HFFc6 (cell line): ENCODE results near the gene HINT1. TPM values are rescaled to one million over a fixed set of nuclear protein-coding genes. Genes with fewer than 3 reads are reported as not detected.

Source experiments
- DNase-seq: peaks from one replicate; pipeline ENCODE4 v3.0.0-alpha.2; 2018
- H3K27ac Mint-ChIP-seq: 2 replicates; pipeline ENCODE4 v1.8.0; 2020; ENCODE audit warnings: mild to moderate bottlenecking, mixed read lengths
- H3K27me3 Mint-ChIP-seq: 2 replicates; pipeline ENCODE4 v1.8.0; 2021; ENCODE audit warnings: mild to moderate bottlenecking, moderate library complexity, mixed read lengths; ENCODE audit not compliant: insufficient read depth
- H3K36me3 Mint-ChIP-seq: 2 replicates; pipeline ENCODE4 v1.8.0; 2021; ENCODE audit warnings: low read depth, mixed read lengths
- H3K4me1 Mint-ChIP-seq: 2 replicates; pipeline ENCODE4 v1.8.0; 2020; ENCODE audit warnings: low read depth, mixed read lengths
- H3K4me3 Mint-ChIP-seq: 2 replicates; pipeline ENCODE4 v1.8.0; 2020; ENCODE audit warnings: mild to moderate bottlenecking, moderate library complexity, mixed read lengths
- H3K9me3 Mint-ChIP-seq: 2 replicates; pipeline ENCODE4 v1.8.0; 2020; ENCODE audit warnings: mild to moderate bottlenecking, mixed read lengths
- CTCF ChIP-seq: fragments of 200-600 bp; sonication (generic); IDR thresholded peaks from 2 replicates; pipeline ENCODE4 v1.5.0; 2021; ENCODE audit warnings: antibody characterized with exemption, mild to moderate bottlenecking
- total RNA-seq, 6 experiments: library from RNA; stranded (reverse); fragmentation: NEBNext Ultra II Directional; extraction: Animal tissue kit (Norgen Biotek cat#: 25700); gene quantifications; 2 replicates in 1 of 6; 3 replicates in 5 of 6; pipeline ENCODE4 v1.2.3, GENCODE V29; 2021

The HINT1 gene
- total RNA-seq, 6 experiments from 2014 or later: 231 to 251 (median 241) TPM

GRCh38 chr5:131170540-131171275 is 5.7 kb upstream of the HINT1 start, which contains the start of gene LYRM7:
TSS of gene LYRM7 (plus strand) at chr5:131170944. CDS start at chr5:131171021, 77 bp downstream.
- Mint-ChIP-seq H3K27me3 (peaks cover 3% of the 10 kb centered on the region; the same call in 1 of the 2 replicates), H3K4me1 (peaks cover 27% of the 10 kb centered on the region), H3K9me3 (no peaks in the 10 kb centered on the region), H3K4me3 (peak within 1 kb of the TSS; percentile 100), H3K36me3 (no peaks in the 10 kb centered on the region), H3K27ac (peak within 1 kb of the TSS; percentile 92)
- TF ChIP-seq CTCF: no peak
- peak; percentile 99 for DNase-seq

GRCh38 chr5:131169810-131170539 is 4.9 kb upstream of the HINT1 start:
- H3K27me3 Mint-ChIP-seq: peaks cover 3% of the 10 kb centered on the region; the same call in 1 of the 2 replicates
- no peak for DNase-seq
- peak overlapping the region; percentile 92 for H3K27ac Mint-ChIP-seq
- TF ChIP-seq CTCF: no peak
- H3K9me3 Mint-ChIP-seq: no peaks in the 10 kb centered on the region
- H3K4me3 Mint-ChIP-seq: peak overlapping the region; percentile 100
- no peaks in the 10 kb centered on the region for H3K36me3 Mint-ChIP-seq
- peaks cover 32% of the 10 kb centered on the region for H3K4me1 Mint-ChIP-seq

GRCh38 chr5:131167615-131168014 is 2.6 kb upstream of the HINT1 start:
- no peak for DNase-seq
- H3K36me3 Mint-ChIP-seq: peaks cover 9% of the 10 kb centered on the region
- peaks cover 40% of the 10 kb centered on the region for H3K4me1 Mint-ChIP-seq
- no peak for TF ChIP-seq CTCF
- H3K27me3 Mint-ChIP-seq: peaks cover 3% of the 10 kb centered on the region; the same call in 1 of the 2 replicates
- no peaks in the 10 kb centered on the region for H3K9me3 Mint-ChIP-seq
- H3K27ac Mint-ChIP-seq: no peak overlapping the region
- no peak overlapping the region for H3K4me3 Mint-ChIP-seq

GRCh38 chr5:131164191-131165118 is 601 bp downstream of the HINT1 start:
- DNase-seq: peak; percentile 80
- Mint-ChIP-seq H3K27me3 (no peaks in the 10 kb centered on the region; the same call in 1 of the 2 replicates), H3K36me3 (peaks cover 31% of the 10 kb centered on the region), H3K9me3 (no peaks in the 10 kb centered on the region), H3K27ac (peak overlapping the region; percentile 96), H3K4me3 (peak overlapping the region; percentile 97), H3K4me1 (peaks cover 26% of the 10 kb centered on the region)
- peak; percentile 52 for TF ChIP-seq CTCF
